Measurements from ENCODE around the gene NEMF.
"Not testable (repeated sequence)": the region's sequence is repeated elsewhere in the genome, so short reads cannot be mapped to it uniquely, and the experiment has no call there.

Gene NEMF

GRCh38 chr14:49808780-49809179 lies 43.8 kb downstream of the NEMF start:
- no peak for DNase-seq

GRCh38 chr14:49796025-49796424 lies 56.6 kb downstream of the NEMF start:
- no peak for DNase-seq

- DNase-seq: no peak
These were observed 60.0 kb downstream of the NEMF start for GRCh38 chr14:49792618-49793017.

- no peak for DNase-seq
These were observed 66.3 kb downstream of the NEMF start for GRCh38 chr14:49786315-49786714.

GRCh38 chr14:49783394-49784014 lies 69.1 kb downstream of the NEMF start:
- DNase-seq: no peak

GRCh38 chr14:49781040-49781439 lies 71.5 kb downstream of the NEMF start:
- DNase-seq: not testable (repeated sequence)

- no peak for DNase-seq
These were observed 74.2 kb downstream of the NEMF start for GRCh38 chr14:49778421-49778820.

- DNase-seq: no peak
These were observed 78.5 kb downstream of the NEMF start for GRCh38 chr14:49774106-49774505.

GRCh38 chr14:49771691-49772090 lies 80.9 kb downstream of the NEMF start:
- DNase-seq: not testable (repeated sequence)

- DNase-seq: no peak
These were observed 82.3 kb downstream of the NEMF start for GRCh38 chr14:49770212-49770817.

GRCh38 chr14:49769581-49770211 lies 82.9 kb downstream of the NEMF start:
- DNase-seq: no peak

- no peak for DNase-seq
These were observed 83.4 kb downstream of the NEMF start for GRCh38 chr14:49769171-49769570.

- peak; percentile 59 to 80 for DNase-seq
These were observed 84.1 kb downstream of the NEMF start for GRCh38 chr14:49768301-49769121.

- peak; percentile 89 to 94 for DNase-seq
These were observed 84.9 kb downstream of the NEMF start, which contains the start of gene KLHDC2 for GRCh38 chr14:49767571-49768300. Gene KLHDC2, plus strand, starts transcription at chr14:49768153. Its CDS starts 316 bp downstream, at chr14:49768469.

- no peak for DNase-seq
These were observed 85.4 kb downstream of the NEMF start for GRCh38 chr14:49767270-49767570.

GRCh38 chr14:49766839-49767238 lies 85.7 kb downstream of the NEMF start:
- DNase-seq: no peak

- DNase-seq: no peak
These were observed 90.6 kb downstream of the NEMF start for GRCh38 chr14:49761839-49762551.

- DNase-seq: no peak
These were observed 97.2 kb downstream of the NEMF start for GRCh38 chr14:49755378-49755777.

- no peak for DNase-seq
These were observed 98.0 kb downstream of the NEMF start for GRCh38 chr14:49754570-49755097.

- not testable (repeated sequence) for DNase-seq
These were observed 106.1 kb downstream of the NEMF start for GRCh38 chr14:49746476-49746875.

- no peak for DNase-seq
These were observed 107.4 kb downstream of the NEMF start for GRCh38 chr14:49745191-49745590.

- DNase-seq: not testable (repeated sequence)
These were observed 116.9 kb downstream of the NEMF start for GRCh38 chr14:49735669-49736068.

Measured in inflammatory macrophage (primary cell).